ENCODE data around the gene CAST. TPM values are rescaled to one million over a fixed set of nuclear protein-coding genes. Genes with fewer than 3 reads are reported as not detected.

Gene CAST
- total RNA-seq, 1 donor from 2014 or later, result 112 TPM

DNA sequence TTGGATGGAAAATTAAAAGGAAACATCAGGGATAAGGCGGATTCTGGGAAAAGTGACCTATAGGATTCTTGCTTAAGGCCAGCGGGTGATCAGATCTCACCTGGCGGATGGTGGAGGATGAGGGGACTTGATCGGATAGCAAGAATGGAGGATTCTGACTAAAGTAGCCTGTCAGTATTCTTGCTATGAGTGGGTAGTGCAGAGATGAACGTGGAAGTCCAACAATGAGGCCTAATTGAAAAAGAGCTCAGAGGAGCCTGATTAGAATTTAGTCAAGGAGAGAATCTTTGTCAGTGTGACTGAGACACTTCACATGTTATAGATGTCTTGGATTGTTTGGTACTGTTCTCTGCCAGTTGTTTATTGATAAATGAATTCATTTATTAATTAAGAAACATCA lies 24.9 kb downstream of the CAST start:
- H3K27ac Mint-ChIP-seq, result no peak overlapping the region
- no peak for DNase-seq (ENCODE audit: low spot score)
- peaks cover 22% of the 10 kb centered on the region for H3K4me1 Mint-ChIP-seq (ENCODE audit: low read depth)
- H3K4me3 Mint-ChIP-seq, result no peak overlapping the region
- no peaks in the 10 kb centered on the region for H3K27me3 Mint-ChIP-seq (ENCODE audit: insufficient read depth)
- H3K9me3 Mint-ChIP-seq, result no peaks in the 10 kb centered on the region
- peaks cover 18% of the 10 kb centered on the region for H3K36me3 Mint-ChIP-seq (ENCODE audit: low read depth)
- intact Hi-C loops (cut with micrococcal nuclease), result loop anchor here (2.0 kb wide), 1 partner anchor 24 kb away; the partner anchor contains the start of gene CAST

DNA sequence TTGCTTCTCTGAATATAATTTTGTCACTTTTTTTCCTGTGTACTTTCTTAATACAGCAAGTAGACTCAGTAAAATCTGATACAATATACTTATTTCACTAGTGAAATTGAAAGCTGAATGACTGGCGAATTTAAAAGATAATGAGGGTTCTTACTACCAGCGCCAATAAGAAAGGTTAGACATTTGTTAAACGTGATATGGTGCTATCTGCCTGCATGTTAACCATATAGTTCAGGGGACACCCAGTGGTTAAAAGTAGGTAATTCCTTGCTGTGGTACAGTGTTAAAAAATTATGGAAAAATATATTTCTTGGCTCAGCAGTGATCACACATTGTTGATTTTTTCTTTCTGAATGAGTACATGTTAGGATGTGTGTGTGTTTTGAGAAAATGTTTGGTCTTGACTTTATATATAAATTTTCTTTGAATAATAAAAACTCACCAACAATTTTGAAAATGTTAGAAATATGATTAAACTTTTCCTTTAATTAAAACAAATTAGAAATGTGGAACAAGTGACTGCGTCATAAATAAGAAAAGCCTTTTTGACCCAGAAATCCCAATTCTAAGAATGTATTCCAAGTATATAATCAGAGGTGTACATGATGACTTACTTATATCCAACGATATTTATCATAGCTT lies 25.8 kb downstream of the CAST start:
- Mint-ChIP-seq H3K27ac (no peak overlapping the region), H3K4me1 (ENCODE audit: low read depth) (peaks cover 13% of the 10 kb centered on the region), H3K27me3 (ENCODE audit: insufficient read depth) (no peaks in the 10 kb centered on the region), H3K36me3 (ENCODE audit: low read depth) (peaks cover 20% of the 10 kb centered on the region), H3K4me3 (no peak overlapping the region), H3K9me3 (no peaks in the 10 kb centered on the region)
- intact Hi-C loops (cut with micrococcal nuclease), result loop anchor here (1.0 to 2.0 kb wide), 2 partner anchors 25 to 74 kb away; partner anchors contain the start of gene CAST
- DNase-seq (ENCODE audit: low spot score), result no peak

DNA sequence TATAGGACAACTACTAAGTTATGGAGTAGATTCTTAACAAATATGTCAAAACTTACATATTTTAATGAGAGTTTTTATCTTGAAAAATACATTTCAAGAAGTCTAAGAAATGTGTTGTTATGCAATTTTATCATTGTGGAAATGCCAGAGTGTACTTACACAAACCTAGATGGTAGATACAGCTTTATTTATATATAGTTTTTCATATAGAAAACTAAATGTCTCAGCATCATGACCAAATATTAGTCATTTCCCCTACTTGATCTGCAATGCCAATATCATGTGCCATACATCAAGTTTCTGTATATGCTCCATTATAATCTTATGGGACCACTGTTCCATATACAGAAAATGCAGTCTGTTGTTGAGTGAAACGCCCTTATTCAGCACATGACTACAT lies 28.7 kb downstream of the CAST start:
- DNase-seq (ENCODE audit: low spot score), result no peak
- Mint-ChIP-seq H3K36me3 (ENCODE audit: low read depth) (peaks cover 18% of the 10 kb centered on the region), H3K4me3 (no peak overlapping the region), H3K27me3 (ENCODE audit: insufficient read depth) (no peaks in the 10 kb centered on the region), H3K4me1 (ENCODE audit: low read depth) (peaks cover 11% of the 10 kb centered on the region), H3K9me3 (no peaks in the 10 kb centered on the region), H3K27ac (no peak overlapping the region)
- intact Hi-C loops (cut with micrococcal nuclease), result no loop called here

DNA sequence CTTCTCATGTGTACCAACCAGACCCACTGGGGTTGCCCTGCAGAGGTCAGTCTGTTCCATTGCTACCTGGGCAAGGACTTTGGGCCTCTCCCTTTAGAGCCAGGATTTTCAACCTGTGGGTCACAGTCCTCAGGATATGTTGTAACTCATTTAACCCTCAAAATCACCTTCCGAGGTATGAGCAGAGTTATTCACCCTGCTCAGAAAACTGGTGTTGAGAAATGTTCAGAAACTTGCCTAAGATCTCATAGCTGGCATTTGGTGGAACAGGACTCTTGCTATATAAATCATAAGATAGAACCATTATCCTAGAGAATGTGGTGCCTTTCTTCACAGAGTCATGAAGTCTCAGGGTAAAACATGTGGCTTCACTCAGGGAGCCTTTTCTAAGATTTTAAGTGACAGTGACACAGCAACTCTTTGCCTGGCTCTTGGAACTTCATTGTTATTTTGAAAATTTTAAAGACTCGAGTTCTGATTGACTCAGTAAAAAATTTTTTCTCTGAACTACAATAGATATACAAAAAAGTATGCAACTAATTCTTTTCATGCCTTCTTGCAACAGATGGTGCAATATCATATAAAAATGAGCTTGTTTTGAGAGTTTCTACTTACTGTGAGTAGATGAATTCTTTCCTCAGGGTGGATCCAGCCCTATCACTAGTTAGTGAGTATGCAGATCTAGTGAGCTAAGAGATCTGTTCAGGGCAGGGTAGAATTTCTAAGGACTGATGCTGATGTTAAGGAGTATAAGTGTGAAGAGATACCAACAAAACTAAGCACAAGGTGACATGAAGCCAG lies 29.5 kb downstream of the CAST start:
- no peak for DNase-seq (ENCODE audit: low spot score)
- Mint-ChIP-seq H3K27ac (no peak overlapping the region), H3K27me3 (ENCODE audit: insufficient read depth) (no peaks in the 10 kb centered on the region), H3K4me3 (no peak overlapping the region), H3K9me3 (no peaks in the 10 kb centered on the region), H3K36me3 (ENCODE audit: low read depth) (peaks cover 17% of the 10 kb centered on the region), H3K4me1 (ENCODE audit: low read depth) (peaks cover 6% of the 10 kb centered on the region)
- intact Hi-C loops (cut with micrococcal nuclease), result no loop called here

DNA sequence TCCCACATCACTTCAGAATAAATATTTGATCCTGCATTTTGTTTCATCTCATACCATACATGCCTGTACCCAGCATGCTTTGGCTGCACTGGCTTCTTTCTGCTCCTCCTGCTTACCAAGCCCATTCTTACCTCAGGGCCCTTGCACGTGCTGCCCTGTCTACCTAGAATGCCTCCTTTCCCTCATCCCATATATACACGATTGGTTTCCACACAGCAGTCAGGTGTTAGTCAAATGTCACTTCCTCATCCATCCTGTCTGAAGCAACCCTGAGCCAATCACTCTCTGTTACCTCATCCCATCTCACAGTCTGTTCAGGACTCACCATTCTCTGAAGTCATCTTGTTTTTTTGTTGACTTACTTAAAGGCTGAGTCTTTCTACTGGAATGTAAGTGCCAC lies 30.3 kb downstream of the CAST start:
- DNase-seq (ENCODE audit: low spot score), result no peak
- intact Hi-C loops (cut with micrococcal nuclease), result no loop called here
- no peak overlapping the region for H3K4me3 Mint-ChIP-seq
- no peaks in the 10 kb centered on the region for H3K9me3 Mint-ChIP-seq
- no peaks in the 10 kb centered on the region for H3K27me3 Mint-ChIP-seq (ENCODE audit: insufficient read depth)
- H3K27ac Mint-ChIP-seq, result no peak overlapping the region
- peaks cover 17% of the 10 kb centered on the region for H3K36me3 Mint-ChIP-seq (ENCODE audit: low read depth)
- H3K4me1 Mint-ChIP-seq (ENCODE audit: low read depth), result no peaks in the 10 kb centered on the region

DNA sequence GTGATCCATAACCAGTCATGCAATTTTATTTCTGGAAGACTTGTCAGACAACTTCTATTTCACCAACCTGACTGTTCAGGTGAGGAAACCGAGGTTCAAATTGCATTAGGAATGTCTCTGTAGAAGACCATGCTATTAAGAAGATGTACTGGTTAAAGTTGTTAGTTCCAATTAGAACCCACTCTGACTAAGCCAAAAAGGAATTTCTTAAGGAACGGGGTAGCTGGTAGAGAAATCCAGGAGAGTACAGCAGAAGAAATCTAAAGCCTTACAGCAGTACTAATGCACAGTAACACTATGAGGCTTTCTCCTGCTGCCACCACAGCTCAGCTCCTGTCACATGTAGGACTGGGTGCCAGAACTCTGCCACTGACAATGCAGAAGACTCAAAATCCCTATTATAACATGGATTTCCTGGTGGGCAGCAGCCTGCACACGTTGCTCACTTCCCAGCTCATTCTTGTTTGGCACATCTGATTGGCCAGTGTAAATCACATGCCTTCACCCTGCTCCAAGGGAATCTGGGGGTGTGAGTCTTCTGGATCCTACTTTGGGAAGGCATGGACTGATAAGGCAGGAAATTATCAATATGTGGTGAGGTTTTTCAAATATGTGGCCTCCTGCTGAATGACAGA lies 37.1 kb downstream of the CAST start:
- Mint-ChIP-seq H3K27ac (no peak overlapping the region), H3K4me1 (ENCODE audit: low read depth) (peaks cover 15% of the 10 kb centered on the region), H3K36me3 (ENCODE audit: low read depth) (peaks cover 15% of the 10 kb centered on the region), H3K9me3 (no peaks in the 10 kb centered on the region), H3K27me3 (ENCODE audit: insufficient read depth) (no peaks in the 10 kb centered on the region), H3K4me3 (no peak overlapping the region)
- no peak for DNase-seq (ENCODE audit: low spot score)
- intact Hi-C loops (cut with micrococcal nuclease), result no loop called here

DNA sequence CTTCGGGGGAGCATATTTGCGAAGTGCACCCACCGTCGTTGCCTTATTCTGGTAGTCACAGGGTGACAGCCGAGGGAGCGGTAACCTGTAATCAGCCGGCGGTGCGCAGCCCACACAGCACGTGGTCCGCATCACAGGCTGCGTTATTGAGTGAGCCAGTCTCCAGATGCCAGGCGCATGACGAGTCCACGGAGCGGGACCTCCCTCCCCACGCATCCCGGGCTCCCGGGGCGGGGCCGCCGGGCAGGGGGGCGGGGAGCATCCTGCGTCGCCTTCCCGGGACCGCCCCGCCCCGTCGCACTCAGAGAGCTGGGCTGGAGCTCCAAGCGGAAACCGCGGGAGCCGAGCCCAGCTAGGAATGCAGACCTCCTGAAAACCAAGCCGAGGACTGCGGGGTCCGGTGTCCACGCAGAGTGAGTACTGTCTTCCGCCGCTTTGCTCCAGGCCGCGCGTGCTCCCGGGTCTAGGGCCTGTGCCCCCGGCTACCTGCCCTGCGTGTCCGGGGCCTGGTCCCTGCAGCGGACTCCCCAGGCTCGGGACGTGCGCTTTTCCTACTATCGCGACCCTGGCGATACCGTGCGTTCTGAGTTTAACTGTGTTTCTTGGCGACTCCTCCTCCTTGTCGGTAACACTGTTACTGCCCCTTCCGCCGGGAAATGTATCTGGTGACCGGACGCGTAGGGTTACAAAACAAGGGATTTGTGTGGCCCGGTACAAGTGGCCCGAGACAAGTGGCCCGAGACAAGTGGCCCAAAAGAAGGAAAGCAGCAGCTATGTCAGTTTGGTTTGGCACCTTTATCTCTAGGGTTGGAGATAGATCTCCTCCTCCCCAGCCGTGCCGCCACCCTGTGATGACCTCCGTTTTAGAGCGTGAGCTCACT lies 40.6 kb downstream of the CAST start:
- Mint-ChIP-seq H3K4me3 (peak overlapping the region; percentile 91), H3K9me3 (no peaks in the 10 kb centered on the region), H3K4me1 (ENCODE audit: low read depth) (peaks cover 31% of the 10 kb centered on the region), H3K27me3 (ENCODE audit: insufficient read depth) (no peaks in the 10 kb centered on the region), H3K36me3 (ENCODE audit: low read depth) (peaks cover 14% of the 10 kb centered on the region), H3K27ac (peak overlapping the region; percentile 92)
- peak; percentile 65 for DNase-seq (ENCODE audit: low spot score)
- intact Hi-C loops (cut with micrococcal nuclease), result loop anchor here (1.0 to 5.0 kb wide), 4 partner anchors 40 to 481 kb away; partner anchors contain the start of genes CAST, ERAP2, LNPEP and RIOK2

DNA sequence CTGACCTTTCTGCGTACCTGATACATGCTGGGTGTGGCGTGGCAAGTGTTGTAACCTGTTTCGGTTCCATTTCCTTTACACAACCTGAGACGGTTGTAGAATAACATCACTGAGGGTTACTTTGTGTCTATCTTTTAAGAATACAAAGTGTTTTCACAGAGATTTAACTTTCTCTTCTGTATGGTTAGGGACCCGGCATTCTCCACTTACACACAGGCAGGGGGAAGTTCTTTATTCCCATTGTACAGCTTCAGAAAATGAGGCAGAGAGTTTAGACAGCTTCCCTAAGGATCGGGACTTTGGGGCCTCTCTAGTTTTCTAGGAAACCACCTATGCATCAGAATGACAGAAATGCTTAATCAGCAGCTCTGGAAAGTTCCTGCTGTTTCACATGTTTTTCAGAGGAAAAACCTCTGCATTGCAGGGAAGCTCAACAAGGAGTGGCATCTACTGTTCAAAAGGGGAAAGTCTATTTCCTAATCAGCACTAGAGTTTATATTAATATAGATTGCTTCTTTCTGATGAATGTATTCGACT lies 41.3 kb downstream of the CAST start:
- Mint-ChIP-seq H3K4me3 (peak overlapping the region; percentile 91), H3K4me1 (ENCODE audit: low read depth) (peaks cover 31% of the 10 kb centered on the region), H3K9me3 (no peaks in the 10 kb centered on the region), H3K36me3 (ENCODE audit: low read depth) (peaks cover 11% of the 10 kb centered on the region), H3K27ac (peak overlapping the region; percentile 92), H3K27me3 (ENCODE audit: insufficient read depth) (no peaks in the 10 kb centered on the region)
- no peak for DNase-seq (ENCODE audit: low spot score)
- intact Hi-C loops (cut with micrococcal nuclease), result loop anchor here (1.0 to 5.0 kb wide), 3 partner anchors 41 to 234 kb away; partner anchors contain the start of genes CAST, ERAP2 and LNPEP

DNA sequence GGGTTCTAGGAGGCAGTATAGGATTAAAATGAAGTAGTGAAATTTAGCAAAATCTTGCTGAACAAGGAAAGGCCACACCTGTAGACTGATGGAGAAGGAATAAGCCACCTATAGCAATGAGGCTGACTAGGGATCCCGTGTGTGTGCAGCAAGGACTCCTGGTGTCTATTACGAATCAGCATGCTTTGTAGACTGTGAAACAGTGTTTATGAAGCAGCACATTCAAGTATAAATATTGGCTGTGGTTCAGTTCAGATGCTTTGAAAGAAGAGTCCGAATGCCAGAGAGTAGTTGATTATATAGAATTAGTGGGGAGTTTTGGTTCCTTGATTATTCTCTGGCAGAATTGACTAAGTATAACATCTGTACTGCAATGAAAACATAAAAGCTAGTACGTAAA lies 41.8 kb downstream of the CAST start:
- peak overlapping the region; percentile 5 for H3K27ac Mint-ChIP-seq
- peaks cover 12% of the 10 kb centered on the region for H3K36me3 Mint-ChIP-seq (ENCODE audit: low read depth)
- peaks cover 31% of the 10 kb centered on the region for H3K4me1 Mint-ChIP-seq (ENCODE audit: low read depth)
- intact Hi-C loops (cut with micrococcal nuclease), result loop anchor here (1.0 to 5.0 kb wide), 3 partner anchors 42 to 233 kb away; partner anchors contain the start of genes CAST, ERAP2 and LNPEP
- peak overlapping the region; percentile 91 for H3K4me3 Mint-ChIP-seq
- no peak for DNase-seq (ENCODE audit: low spot score)
- H3K9me3 Mint-ChIP-seq, result no peaks in the 10 kb centered on the region
- H3K27me3 Mint-ChIP-seq (ENCODE audit: insufficient read depth), result no peaks in the 10 kb centered on the region

DNA sequence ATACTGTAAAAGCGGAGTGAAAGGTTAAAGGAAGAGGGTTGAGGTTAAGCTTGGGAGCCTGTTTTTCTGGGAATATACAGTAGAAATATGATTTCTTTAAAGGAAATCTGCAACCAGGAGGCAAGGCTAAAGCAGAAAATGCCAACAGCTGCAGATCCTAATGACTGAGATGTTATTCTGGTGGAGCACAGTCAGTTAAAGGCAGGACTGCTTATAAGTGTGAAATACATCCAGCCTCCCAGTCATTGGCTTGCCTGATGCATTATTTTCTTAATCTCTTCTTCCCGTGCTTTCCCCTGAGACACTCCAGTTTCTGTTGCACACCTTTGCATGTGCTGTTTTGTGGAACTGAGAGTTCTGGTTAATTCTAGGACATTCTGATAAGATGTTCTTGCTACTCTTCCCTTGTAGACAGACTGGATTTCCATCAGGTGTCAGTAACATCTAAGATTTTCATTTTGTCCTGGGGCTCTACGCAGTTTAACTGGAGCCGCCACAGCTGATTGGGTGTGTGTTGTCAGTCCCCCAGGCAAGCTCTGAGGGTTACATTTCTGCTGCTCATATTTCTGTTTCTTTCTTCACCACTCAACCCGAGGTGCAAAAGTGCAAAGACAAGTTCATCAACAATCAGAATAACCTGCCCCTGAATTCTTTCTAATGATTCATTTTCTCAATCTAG lies 44.4 kb downstream of the CAST start:
- no peak overlapping the region for H3K4me3 Mint-ChIP-seq
- intact Hi-C loops (cut with micrococcal nuclease), result no loop called here
- no peak overlapping the region for H3K27ac Mint-ChIP-seq
- no peak for DNase-seq (ENCODE audit: low spot score)
- H3K9me3 Mint-ChIP-seq, result no peaks in the 10 kb centered on the region
- H3K27me3 Mint-ChIP-seq (ENCODE audit: insufficient read depth), result no peaks in the 10 kb centered on the region
- H3K36me3 Mint-ChIP-seq (ENCODE audit: low read depth), result peaks cover 7% of the 10 kb centered on the region
- H3K4me1 Mint-ChIP-seq (ENCODE audit: low read depth), result peaks cover 31% of the 10 kb centered on the region

DNA sequence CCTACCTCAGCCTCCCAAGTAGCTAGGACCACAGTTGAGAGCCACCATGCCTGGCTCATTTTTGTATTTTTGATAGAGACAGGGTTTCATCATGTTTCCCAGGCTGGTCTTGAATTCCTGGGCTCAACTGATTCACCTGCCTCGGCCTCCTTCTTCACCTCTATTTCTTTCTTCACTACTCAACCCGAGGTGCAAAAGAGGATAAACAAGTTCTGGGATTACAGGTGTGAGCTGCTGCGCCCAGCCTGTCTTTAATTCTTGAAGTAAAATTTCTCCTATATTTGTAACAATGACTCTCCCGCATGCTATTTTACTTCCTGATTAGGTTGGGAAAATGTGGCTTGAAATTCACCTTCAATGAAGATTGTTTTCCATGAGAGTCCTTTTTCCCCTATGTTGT lies 46.4 kb downstream of the CAST start:
- no peak overlapping the region for H3K4me3 Mint-ChIP-seq
- H3K36me3 Mint-ChIP-seq (ENCODE audit: low read depth), result peaks cover 14% of the 10 kb centered on the region
- intact Hi-C loops (cut with micrococcal nuclease), result no loop called here
- DNase-seq (ENCODE audit: low spot score), result no peak
- no peaks in the 10 kb centered on the region for H3K27me3 Mint-ChIP-seq (ENCODE audit: insufficient read depth)
- H3K9me3 Mint-ChIP-seq, result no peaks in the 10 kb centered on the region
- peaks cover 23% of the 10 kb centered on the region for H3K4me1 Mint-ChIP-seq (ENCODE audit: low read depth)
- H3K27ac Mint-ChIP-seq, result no peak overlapping the region
